ENCODE measurements around the gene KLK12. TPM values are rescaled to one million over a fixed set of nuclear protein-coding genes. Genes with fewer than 3 reads are reported as not detected.

Gene KLK12
- total and polyA plus RNA-seq, 11 donors = not detected

GRCh38 chr19:51015691-51016267 is 19.0 kb downstream of the KLK12 start:
- DNase-seq (no peak), ATAC-seq (no peak)
- no peak overlapping the region for H3K27ac ChIP-seq
- H3K36me3 ChIP-seq = no peaks in the 10 kb centered on the region
- peaks cover 30 to 87% (median 56%) of the 10 kb centered on the region in 9 donors for H3K27me3 ChIP-seq
- TF ChIP-seq, protein P1, sequence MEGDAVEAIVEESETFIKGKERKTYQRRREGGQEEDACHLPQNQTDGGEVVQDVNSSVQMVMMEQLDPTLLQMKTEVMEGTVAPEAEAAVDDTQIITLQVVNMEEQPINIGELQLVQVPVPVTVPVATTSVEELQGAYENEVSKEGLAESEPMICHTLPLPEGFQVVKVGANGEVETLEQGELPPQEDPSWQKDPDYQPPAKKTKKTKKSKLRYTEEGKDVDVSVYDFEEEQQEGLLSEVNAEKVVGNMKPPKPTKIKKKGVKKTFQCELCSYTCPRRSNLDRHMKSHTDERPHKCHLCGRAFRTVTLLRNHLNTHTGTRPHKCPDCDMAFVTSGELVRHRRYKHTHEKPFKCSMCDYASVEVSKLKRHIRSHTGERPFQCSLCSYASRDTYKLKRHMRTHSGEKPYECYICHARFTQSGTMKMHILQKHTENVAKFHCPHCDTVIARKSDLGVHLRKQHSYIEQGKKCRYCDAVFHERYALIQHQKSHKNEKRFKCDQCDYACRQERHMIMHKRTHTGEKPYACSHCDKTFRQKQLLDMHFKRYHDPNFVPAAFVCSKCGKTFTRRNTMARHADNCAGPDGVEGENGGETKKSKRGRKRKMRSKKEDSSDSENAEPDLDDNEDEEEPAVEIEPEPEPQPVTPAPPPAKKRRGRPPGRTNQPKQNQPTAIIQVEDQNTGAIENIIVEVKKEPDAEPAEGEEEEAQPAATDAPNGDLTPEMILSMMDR (IDR thresholded peaks at IDR 0.05) = no peak
- TF ChIP-seq POLR2A (IDR thresholded peaks at IDR 0.05) = no peak
- no peak overlapping the region for H3K4me3 ChIP-seq
- peaks cover 0 to 31% (median 15%) of the 10 kb centered on the region in 12 donors for H3K4me1 ChIP-seq
- intact Hi-C loops (cut with DNase I) = loop anchor here in 3 of 10 donors (5.0 to 10.0 kb wide), 3 partner anchors 81 to 149 kb away; no protein-coding TSS in a partner anchor
- 84 to 90% (median 87%) methylated on average over 16 to 19 of the region's 19 CpGs for WGBS, 4 donors
- H3K9me3 ChIP-seq = no peaks in the 10 kb centered on the region

DNA sequence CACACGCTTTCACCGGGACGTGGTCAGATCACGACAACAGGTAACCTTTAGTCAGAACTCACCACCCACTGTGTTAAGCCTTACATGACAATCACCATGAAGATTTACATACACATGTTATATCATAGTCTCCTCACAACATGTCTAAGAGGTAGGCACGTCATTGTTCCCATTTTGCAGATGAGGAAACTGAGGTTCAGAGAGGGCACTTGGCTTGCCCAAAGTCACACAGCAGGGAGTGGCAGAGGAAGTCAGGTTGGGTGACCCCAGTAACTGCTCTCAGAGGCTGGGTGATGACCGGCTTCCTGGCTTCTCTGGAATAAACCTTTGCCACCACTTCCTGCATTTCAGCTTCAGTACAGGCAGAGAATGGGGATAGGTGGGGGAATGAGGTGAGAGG is 20.6 kb downstream of the KLK12 start:
- ATAC-seq (no peak), DNase-seq (no peak)
- Histone ChIP-seq H3K9me3 (no peaks in the 10 kb centered on the region), H3K27ac (no peak overlapping the region), H3K4me3 (no peak overlapping the region), H3K36me3 (no peaks in the 10 kb centered on the region), H3K4me1 (peaks cover 0 to 24% (median 13%) of the 10 kb centered on the region in 12 donors), H3K27me3 (peaks cover 33 to 94% (median 55%) of the 10 kb centered on the region in 9 donors)
- intact Hi-C loops (cut with DNase I) = loop anchor here in 3 of 10 donors (10.0 kb wide), 2 partner anchors 79 to 151 kb away; no protein-coding TSS in a partner anchor
- WGBS, 4 donors = 80 to 88% (median 87%) methylated on average over 6 of the region's 6 CpGs
- no peak for TF ChIP-seq POLR2A (IDR thresholded peaks at IDR 0.05)
- TF ChIP-seq, protein P1 (IDR thresholded peaks at IDR 0.05) = no peak

DNA sequence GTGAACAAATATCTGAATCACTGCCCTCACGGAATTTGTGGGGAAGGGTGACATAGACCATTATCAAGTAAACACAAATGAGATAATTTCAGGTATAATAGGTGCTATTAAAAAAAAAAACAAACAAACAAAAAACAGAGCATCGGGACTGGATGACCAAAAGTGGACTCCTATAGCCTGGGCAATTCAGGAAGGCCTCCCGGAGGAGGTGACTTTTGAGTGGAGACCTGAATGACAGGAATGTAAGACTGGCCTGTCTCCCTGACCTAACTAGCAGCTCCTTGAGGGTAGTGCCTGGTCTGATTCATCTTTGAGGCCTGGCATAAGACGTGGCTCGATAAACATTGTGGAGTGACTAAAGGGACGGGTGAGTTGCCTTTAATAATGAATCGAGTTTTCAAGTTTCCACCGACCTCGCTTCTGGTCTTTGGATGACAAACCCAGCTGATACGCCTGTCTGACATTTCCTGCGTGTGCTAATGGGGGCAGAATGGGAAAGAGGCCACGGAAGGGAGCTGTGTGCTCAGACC is 22.1 kb downstream of the KLK12 start:
- no peak overlapping the region for H3K27ac ChIP-seq
- TF ChIP-seq, protein P1 (IDR thresholded peaks at IDR 0.05) = no peak
- TF ChIP-seq POLR2A (IDR thresholded peaks at IDR 0.05) = no peak
- H3K4me3 ChIP-seq = no peak overlapping the region
- intact Hi-C loops (cut with DNase I) = loop anchor here in 3 of 10 donors (10.0 kb wide), 2 partner anchors 78 to 152 kb away; no protein-coding TSS in a partner anchor
- DNase-seq = no peak
- H3K27me3 ChIP-seq = peaks cover 23 to 84% (median 41%) of the 10 kb centered on the region in 9 donors
- peaks cover 0 to 11% (median 5%) of the 10 kb centered on the region in 12 donors for H3K4me1 ChIP-seq
- no peak for ATAC-seq
- no peaks in the 10 kb centered on the region for H3K36me3 ChIP-seq
- no peaks in the 10 kb centered on the region for H3K9me3 ChIP-seq
- 54 to 67% (median 61%) methylated on average over 12 of the region's 12 CpGs for WGBS, 4 donors

DNA sequence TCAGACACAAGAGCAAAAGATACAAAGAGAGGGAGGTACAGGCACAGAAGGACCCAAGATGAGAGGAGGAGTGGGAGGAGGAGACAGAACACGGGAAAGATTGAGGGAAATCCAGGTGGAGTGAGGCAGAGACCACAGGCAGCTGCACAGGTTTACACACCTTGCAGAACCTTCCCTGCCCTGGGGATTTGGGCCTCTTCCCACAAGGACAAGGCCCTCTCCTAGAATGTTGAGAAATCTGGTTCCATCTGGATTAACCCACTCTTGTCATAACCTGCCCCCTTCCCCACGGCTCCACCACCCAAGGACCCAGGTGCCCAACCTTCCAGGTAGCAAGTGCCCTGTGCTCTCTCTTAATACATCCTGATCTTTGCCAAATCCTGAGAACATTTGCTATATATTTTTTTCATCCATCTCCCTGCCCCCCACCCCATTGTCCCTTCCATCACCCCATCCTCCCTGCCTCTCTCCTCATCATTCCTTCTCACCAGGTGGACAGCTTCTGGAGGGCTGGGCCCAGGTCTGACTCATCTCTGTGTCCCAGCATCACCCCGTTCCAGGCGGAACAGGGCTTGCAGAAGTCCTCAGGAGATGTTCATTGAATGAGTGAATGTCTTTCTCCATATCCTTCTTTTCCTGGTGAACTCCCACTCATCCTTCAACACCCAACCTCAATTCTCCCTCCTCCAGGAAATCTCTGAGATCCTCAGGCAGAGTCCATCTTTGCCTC is 24.6 kb downstream of the KLK12 start:
- no peaks in the 10 kb centered on the region for H3K36me3 ChIP-seq
- 68 to 84% (median 70%) methylated on average over 4 of the region's 4 CpGs for WGBS, 4 donors
- no peaks in the 10 kb centered on the region for H3K9me3 ChIP-seq
- peaks cover 2 to 73% (median 18%) of the 10 kb centered on the region in 9 donors for H3K27me3 ChIP-seq
- intact Hi-C loops (cut with DNase I) = loop anchor here in 3 of 10 donors (10.0 kb wide), 2 partner anchors 75 to 155 kb away; no protein-coding TSS in a partner anchor
- no peak overlapping the region for H3K27ac ChIP-seq
- DNase-seq = no peak
- TF ChIP-seq POLR2A (IDR thresholded peaks at IDR 0.05) = no peak
- TF ChIP-seq, protein P1 (IDR thresholded peaks at IDR 0.05) = no peak
- H3K4me1 ChIP-seq = no peaks in the 10 kb centered on the region
- ATAC-seq = no peak
- H3K4me3 ChIP-seq = no peak overlapping the region

All from heart left ventricle (tissue), 16 donors.